ENCODE results near the gene LRRC8D. TPM values are rescaled to one million over a fixed set of nuclear protein-coding genes. Genes with fewer than 3 reads are reported as not detected.
"Not testable (repeated sequence)": the region's sequence is repeated elsewhere in the genome, so short reads cannot be mapped to it uniquely, and the experiment has no call there.

The LRRC8D gene
- 14.6 and 18.0 TPM in 2 replicates for total RNA-seq (2014; rRNA removed; shearing (Covaris generic))

GRCh38 chr1:89820422-89821321, at the start of gene LRRC8D:
TSS of gene LRRC8D (plus strand) at chr1:89821032. CDS start at chr1:89933069, 112,037 bp downstream.
- peak; percentile 66 for DNase-seq (ENCODE audit: low read depth)

GRCh38 chr1:89771991-89772560, 48.8 kb upstream of the LRRC8D start:
- DNase-seq (ENCODE audit: low read depth): no peak

GRCh38 chr1:89776104-89776503, 44.7 kb upstream of the LRRC8D start:
- not testable (repeated sequence) for DNase-seq (ENCODE audit: low read depth)

GRCh38 chr1:89777271-89777670, 43.6 kb upstream of the LRRC8D start:
- DNase-seq (ENCODE audit: low read depth): not testable (repeated sequence)

GRCh38 chr1:89779151-89779940, 41.5 kb upstream of the LRRC8D start:
- no peak for DNase-seq (ENCODE audit: low read depth)

- peak; percentile 63 for DNase-seq (ENCODE audit: low read depth)
Measured at GRCh38 chr1:89780721-89781120, 40.1 kb upstream of the LRRC8D start.

GRCh38 chr1:89781494-89782126, 39.2 kb upstream of the LRRC8D start:
- no peak for DNase-seq (ENCODE audit: low read depth)

GRCh38 chr1:89786628-89787214, 34.1 kb upstream of the LRRC8D start:
- no peak for DNase-seq (ENCODE audit: low read depth)

- DNase-seq (ENCODE audit: low read depth): no peak
Measured at GRCh38 chr1:89790592-89790991, 30.2 kb upstream of the LRRC8D start.

- DNase-seq (ENCODE audit: low read depth): no peak
Measured at GRCh38 chr1:89791064-89791726, 29.6 kb upstream of the LRRC8D start.

GRCh38 chr1:89794406-89794805, 26.4 kb upstream of the LRRC8D start:
- no peak for DNase-seq (ENCODE audit: low read depth)

- DNase-seq (ENCODE audit: low read depth): not testable (repeated sequence)
Measured at GRCh38 chr1:89795571-89795970, 25.3 kb upstream of the LRRC8D start.

- DNase-seq (ENCODE audit: low read depth): not testable (repeated sequence)
Measured at GRCh38 chr1:89797876-89798275, 23.0 kb upstream of the LRRC8D start.

- peak; percentile 57 for DNase-seq (ENCODE audit: low read depth)
Measured at GRCh38 chr1:89799495-89799894, 21.3 kb upstream of the LRRC8D start.

GRCh38 chr1:89800022-89800655, 20.7 kb upstream of the LRRC8D start:
- no peak for DNase-seq (ENCODE audit: low read depth)

- DNase-seq (ENCODE audit: low read depth): no peak
Measured at GRCh38 chr1:89800718-89801117, 20.1 kb upstream of the LRRC8D start.

- no peak for DNase-seq (ENCODE audit: low read depth)
Measured at GRCh38 chr1:89802051-89802450, 18.8 kb upstream of the LRRC8D start.

GRCh38 chr1:89802841-89803240, 18.0 kb upstream of the LRRC8D start:
- no peak for DNase-seq (ENCODE audit: low read depth)

GRCh38 chr1:89804642-89805237, 16.1 kb upstream of the LRRC8D start:
- peak; percentile 69 for DNase-seq (ENCODE audit: low read depth)

- DNase-seq (ENCODE audit: low read depth): no peak
Measured at GRCh38 chr1:89806616-89807015, 14.2 kb upstream of the LRRC8D start.
